Keratinocyte (primary cell): ENCODE results near the gene RAB11B.

Source experiments
- CTCF ChIP-seq, 3 experiments: IDR thresholded peaks in 1 of 3; conservative IDR thresholded peaks in 1 of 3; optimal IDR thresholded peaks in 1 of 3; 2 replicates in 2 of 3; 3 replicates in 1 of 3; pipeline versions ENCODE3 to v1.5.1; 2011; ENCODE audit warnings: low read length in 3 of 3, mild to moderate bottlenecking in 3 of 3, moderate library complexity in 2 of 3, control low read depth in 1 of 3, inconsistent platforms in 1 of 3; ENCODE audit not compliant: insufficient read depth in 2 of 3; ENCODE audit errors: extremely low read depth in 1 of 3
- EZH2 ChIP-seq: IDR thresholded peaks from one replicate; pipeline ENCODE4 v1.6.1; 2012; ENCODE audit warnings: inconsistent platforms, mild to moderate bottlenecking, low read length, moderate library complexity

DNA sequence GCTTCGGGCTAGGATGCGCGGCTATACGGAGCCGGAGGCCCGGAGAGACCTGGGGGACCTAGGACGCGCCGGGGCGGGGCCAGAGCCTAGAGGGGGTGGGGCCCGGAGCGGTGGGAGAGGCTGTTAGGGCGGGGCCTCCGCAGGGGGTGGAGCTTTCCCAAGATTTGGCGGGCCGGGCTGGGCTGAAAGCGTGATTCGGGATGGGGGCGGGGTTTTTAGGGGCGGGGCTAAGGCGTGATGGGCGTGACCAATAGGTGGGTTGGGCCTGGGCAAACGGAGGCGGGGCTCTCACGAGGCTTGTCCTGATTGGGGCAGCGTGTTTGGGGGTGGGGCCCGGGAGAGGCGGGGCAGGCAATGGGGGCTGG, 439 bp downstream of the RAB11B start:
- TF ChIP-seq CTCF (optimal IDR thresholded peaks at IDR 0.05 in 1 of 3, IDR thresholded peaks at IDR 0.05 in 1 of 3, conservative IDR thresholded peaks at IDR 0.05 in 1 of 3; ENCODE audit: extremely low read depth in 1 of 3, insufficient read depth in 2 of 3, low read length in 3 of 3) (no peak), EZH2 (no peak)
